Prostate gland (tissue), 2 donors: Measurements from ENCODE around the gene EXOC2. TPM values are rescaled to one million over a fixed set of nuclear protein-coding genes. Genes with fewer than 3 reads are reported as not detected.

Experiments used
- DNase-seq: peaks from one replicate; pipeline ENCODE4 v3.0.0-alpha.2; 2019; ENCODE audit warnings: low spot score
- H3K27ac ChIP-seq, 2 donors: fragments of 200-600 bp; sonication (generic); 2 replicates each; pipeline ENCODE4 v1.5.1; 2017 to 2019
- H3K27me3 ChIP-seq: fragments of 200-600 bp; sonication (generic); replicated peaks from 2 replicates; pipeline ENCODE4 v1.5.1; 2019; ENCODE audit not compliant: insufficient read depth
- H3K36me3 ChIP-seq, 2 donors: fragments of 200-600 bp; sonication (generic); 1 replicate in 1 of 2; 2 replicates in 1 of 2; pipeline versions ENCODE4 v1.5.1 to v1.8.1; 2017 to 2019
- H3K4me1 ChIP-seq: fragments of 200-600 bp; sonication (generic); replicated peaks from 2 replicates; pipeline ENCODE4 v1.5.1; 2019
- H3K4me3 ChIP-seq, 2 donors: fragments of 200-600 bp; sonication (generic); 2 replicates each; pipeline ENCODE4 v1.5.1; 2017 to 2019
- H3K9me3 ChIP-seq: fragments of 200-600 bp; sonication (generic); 2 replicates; pipeline ENCODE4 v1.5.1; 2017
- POLR2A ChIP-seq: fragments of 450-650 bp; IDR thresholded peaks from one replicate; pipeline ENCODE4 v1.6.1; 2016; ENCODE audit warnings: antibody characterized with exemption, mild to moderate bottlenecking
- POLR2AphosphoS5 ChIP-seq: sonication (generic); formaldehyde crosslinking; IDR thresholded peaks from one replicate; pipeline ENCODE4 v1.6.1; 2017; ENCODE audit warnings: antibody characterized with exemption
- WGBS: methylation state at CpG from one replicate; pipeline ENCODE4 v1.1.5; 2018; 5-methylcytosine and 5-hydroxymethylcytosine counted together
- intact Hi-C: fragments of 100-400 bp; cut with DNase I; formaldehyde crosslinking; loops from one replicate; pipeline ENCODE4 v1.14.2; 2022
- total RNA-seq, 2 donors: library from RNA; depleted of rRNA; stranded (reverse); fragments of >200 nt; gene quantifications; one replicate each; pipeline ENCODE4 v1.1.0, GENCODE V29; 2016
- TF ChIP-seq, protein P1 (sequence below), 4 experiments: fragments of 200-600 bp in 2 of 4; fragments of 450-650 bp in 2 of 4; sonication (generic) in 2 of 4; IDR thresholded peaks; 1 replicate in 3 of 4; 2 replicates in 1 of 4; pipeline ENCODE4 v1.5.1; 2016 to 2019; ENCODE audit warnings: antibody characterized with exemption in 4 of 4, mild to moderate bottlenecking in 2 of 4, moderate library complexity in 2 of 4

EXOC2 gene
- total RNA-seq, 2 donors from 2014 or later: 18.2 to 30.8 TPM

- 94% methylated on average over 4 of the region's 4 CpGs for whole genome bisulfite sequencing
- intact Hi-C loops: no loop called here
- H3K27me3 ChIP-seq: no peaks in the 10 kb centered on the region
- TF ChIP-seq, protein P1, sequence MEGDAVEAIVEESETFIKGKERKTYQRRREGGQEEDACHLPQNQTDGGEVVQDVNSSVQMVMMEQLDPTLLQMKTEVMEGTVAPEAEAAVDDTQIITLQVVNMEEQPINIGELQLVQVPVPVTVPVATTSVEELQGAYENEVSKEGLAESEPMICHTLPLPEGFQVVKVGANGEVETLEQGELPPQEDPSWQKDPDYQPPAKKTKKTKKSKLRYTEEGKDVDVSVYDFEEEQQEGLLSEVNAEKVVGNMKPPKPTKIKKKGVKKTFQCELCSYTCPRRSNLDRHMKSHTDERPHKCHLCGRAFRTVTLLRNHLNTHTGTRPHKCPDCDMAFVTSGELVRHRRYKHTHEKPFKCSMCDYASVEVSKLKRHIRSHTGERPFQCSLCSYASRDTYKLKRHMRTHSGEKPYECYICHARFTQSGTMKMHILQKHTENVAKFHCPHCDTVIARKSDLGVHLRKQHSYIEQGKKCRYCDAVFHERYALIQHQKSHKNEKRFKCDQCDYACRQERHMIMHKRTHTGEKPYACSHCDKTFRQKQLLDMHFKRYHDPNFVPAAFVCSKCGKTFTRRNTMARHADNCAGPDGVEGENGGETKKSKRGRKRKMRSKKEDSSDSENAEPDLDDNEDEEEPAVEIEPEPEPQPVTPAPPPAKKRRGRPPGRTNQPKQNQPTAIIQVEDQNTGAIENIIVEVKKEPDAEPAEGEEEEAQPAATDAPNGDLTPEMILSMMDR (IDR thresholded peaks at IDR 0.05): no peak
- TF ChIP-seq POLR2A: no peak
- no peak for TF ChIP-seq POLR2AphosphoS5
- H3K4me3 ChIP-seq: no peak overlapping the region
- no peaks in the 10 kb centered on the region for H3K4me1 ChIP-seq
- no peaks in the 10 kb centered on the region for H3K9me3 ChIP-seq
- no peak for DNase-seq
- H3K27ac ChIP-seq: no peak overlapping the region
- no peaks in the 10 kb centered on the region for H3K36me3 ChIP-seq
These were observed 29.7 kb upstream of the EXOC2 start for GRCh38 chr6:722608-723007.

- 25% methylated on average over 11 of the region's 11 CpGs for WGBS
- intact Hi-C loops: no loop called here
- Histone ChIP-seq H3K27me3 (no peaks in the 10 kb centered on the region), H3K27ac (no peak overlapping the region), H3K4me1 (no peaks in the 10 kb centered on the region), H3K4me3 (no peak overlapping the region), H3K9me3 (no peaks in the 10 kb centered on the region), H3K36me3 (no peaks in the 10 kb centered on the region)
- DNase-seq: peak; percentile 67
- no peak for TF ChIP-seq POLR2A
- TF ChIP-seq POLR2AphosphoS5: peak; percentile 42
- TF ChIP-seq, protein P1 (IDR thresholded peaks at IDR 0.05): peak; percentile 29 to 68 (median 65)
These were observed 29.2 kb upstream of the EXOC2 start for GRCh38 chr6:722077-722524.

- TF ChIP-seq, protein P1 (IDR thresholded peaks at IDR 0.05): no peak
- no peak for TF ChIP-seq POLR2AphosphoS5
- no peak overlapping the region for H3K27ac ChIP-seq
- no peaks in the 10 kb centered on the region for H3K9me3 ChIP-seq
- no peak overlapping the region for H3K4me3 ChIP-seq
- H3K27me3 ChIP-seq: no peaks in the 10 kb centered on the region
- no peak for DNase-seq
- WGBS: 93% methylated on average over 7 of the region's 7 CpGs
- intact Hi-C loops: no loop called here
- H3K36me3 ChIP-seq: no peaks in the 10 kb centered on the region
- H3K4me1 ChIP-seq: no peaks in the 10 kb centered on the region
These were observed 25.4 kb upstream of the EXOC2 start for GRCh38 chr6:718345-718744.

DNA sequence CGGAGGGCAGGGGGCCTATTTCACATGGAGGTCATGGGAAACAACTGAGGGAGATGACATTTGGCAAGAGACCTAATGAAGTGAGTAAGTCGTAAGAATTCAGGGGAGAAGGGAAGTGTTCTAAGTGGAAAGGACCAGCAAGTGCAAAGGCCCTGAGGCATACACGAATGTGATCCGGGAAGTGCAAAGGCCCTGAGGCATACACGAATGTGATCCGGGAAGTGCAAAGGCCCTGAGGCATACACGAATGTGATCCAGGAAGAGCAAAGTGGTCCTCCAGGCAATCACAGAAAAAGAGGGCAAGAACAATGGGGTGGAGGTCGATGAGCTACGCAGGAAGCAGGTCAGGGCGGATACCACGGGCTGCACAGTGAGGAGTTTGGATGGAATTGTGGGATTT is 24.2 kb upstream of the EXOC2 start:
- DNase-seq: no peak
- intact Hi-C loops: no loop called here
- H3K27me3 ChIP-seq: no peaks in the 10 kb centered on the region
- H3K36me3 ChIP-seq: no peaks in the 10 kb centered on the region
- H3K4me3 ChIP-seq: no peak overlapping the region
- H3K9me3 ChIP-seq: no peaks in the 10 kb centered on the region
- H3K4me1 ChIP-seq: no peaks in the 10 kb centered on the region
- TF ChIP-seq, protein P1 (IDR thresholded peaks at IDR 0.05): no peak
- TF ChIP-seq POLR2A (no peak), POLR2AphosphoS5 (no peak)
- 95% methylated on average over 11 of the region's 11 CpGs for WGBS
- H3K27ac ChIP-seq: no peak overlapping the region

DNA sequence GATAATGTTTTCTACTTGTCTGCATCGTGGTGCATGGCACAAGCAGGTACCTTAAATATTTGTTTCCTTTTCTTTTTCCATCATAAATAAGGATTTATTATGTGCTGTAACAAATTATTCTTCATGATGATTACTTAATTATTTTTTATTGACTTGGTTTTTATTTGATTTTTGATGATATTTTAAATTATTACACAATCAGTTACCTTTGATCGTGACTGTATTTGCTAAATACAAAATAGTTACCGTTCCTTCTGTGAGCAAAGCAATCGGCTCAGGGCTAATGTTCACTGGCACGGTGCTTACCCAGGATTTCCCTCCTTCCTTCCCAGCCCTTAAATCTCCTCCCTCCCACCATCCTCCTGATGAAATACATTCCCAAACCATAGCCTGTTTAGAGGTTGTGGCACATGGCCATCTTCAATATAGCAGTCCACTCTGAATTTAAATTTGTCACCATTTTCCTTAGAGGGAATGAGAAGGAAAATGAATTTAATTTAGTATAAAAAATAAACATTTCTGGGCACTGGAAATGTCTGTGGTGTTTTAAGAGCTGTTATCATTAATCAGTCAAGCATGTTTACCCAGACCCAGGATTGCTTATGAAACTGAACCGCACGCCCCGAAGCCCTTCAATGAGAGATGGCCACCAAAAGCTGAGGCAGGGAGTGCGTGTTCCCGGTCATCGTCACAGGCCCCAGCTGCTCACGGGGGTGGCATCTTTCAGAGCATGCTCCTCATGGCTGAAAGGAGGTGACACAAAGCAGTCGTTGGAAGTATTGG is 23.0 kb upstream of the EXOC2 start:
- Histone ChIP-seq H3K4me3 (no peak overlapping the region), H3K27me3 (no peaks in the 10 kb centered on the region), H3K9me3 (no peaks in the 10 kb centered on the region), H3K4me1 (no peaks in the 10 kb centered on the region), H3K36me3 (no peaks in the 10 kb centered on the region), H3K27ac (no peak overlapping the region)
- WGBS: 40% methylated on average over 13 of the region's 13 CpGs
- no peak for DNase-seq
- intact Hi-C loops: no loop called here
- no peak for TF ChIP-seq POLR2A
- TF ChIP-seq, protein P1 (IDR thresholded peaks at IDR 0.05): no peak
